HG02798 (cell line): ENCODE results near the gene RGS9.
"Not testable (repeated sequence)": the region's sequence is repeated elsewhere in the genome, so short reads cannot be mapped to it uniquely, and the experiment has no call there.

Experiments used
- ATAC-seq: cut with Tn5 transposase; IDR thresholded peaks from one replicate; pipeline ENCODE4 v1.9.1; 2021; ENCODE audit warnings: mild to moderate bottlenecking; ENCODE audit not compliant: unreplicated experiment, poor library complexity

The RGS9 gene

GRCh38 chr17:65137021-65137939 lies at the start of gene RGS9:
Gene RGS9 (plus strand): TSS chr17:65137370. CDS start chr17:65137541, 171 bp downstream.
- peak; percentile 98 for ATAC-seq

GRCh38 chr17:65088621-65089360 lies 48.4 kb upstream of the RGS9 start:
- no peak for ATAC-seq

GRCh38 chr17:65092262-65092661 lies 44.9 kb upstream of the RGS9 start:
- no peak for ATAC-seq

GRCh38 chr17:65092721-65093356 lies 44.3 kb upstream of the RGS9 start:
- not testable (repeated sequence) for ATAC-seq

- ATAC-seq, result no peak
These were observed 43.2 kb upstream of the RGS9 start for GRCh38 chr17:65093930-65094329.

GRCh38 chr17:65095465-65095864 lies 41.7 kb upstream of the RGS9 start:
- no peak for ATAC-seq

GRCh38 chr17:65096382-65096781 lies 40.8 kb upstream of the RGS9 start:
- not testable (repeated sequence) for ATAC-seq

GRCh38 chr17:65097110-65097509 lies 40.1 kb upstream of the RGS9 start:
- ATAC-seq, result no peak

- ATAC-seq, result no peak
These were observed 37.7 kb upstream of the RGS9 start for GRCh38 chr17:65099475-65099874.

GRCh38 chr17:65099941-65100315 lies 37.2 kb upstream of the RGS9 start:
- peak; percentile 75 for ATAC-seq

- peak; percentile 75 for ATAC-seq
These were observed 36.6 kb upstream of the RGS9 start for GRCh38 chr17:65100316-65101140.

- ATAC-seq, result no peak
These were observed 35.8 kb upstream of the RGS9 start for GRCh38 chr17:65101371-65101770.

GRCh38 chr17:65102235-65102634 lies 34.9 kb upstream of the RGS9 start:
- ATAC-seq, result no peak

GRCh38 chr17:65102788-65103187 lies 34.4 kb upstream of the RGS9 start:
- ATAC-seq, result no peak

- ATAC-seq, result no peak
These were observed 33.7 kb upstream of the RGS9 start for GRCh38 chr17:65103431-65103830.

- ATAC-seq, result no peak
These were observed 33.3 kb upstream of the RGS9 start for GRCh38 chr17:65103896-65104295.

GRCh38 chr17:65104541-65104940 lies 32.6 kb upstream of the RGS9 start:
- no peak for ATAC-seq

- no peak for ATAC-seq
These were observed 32.2 kb upstream of the RGS9 start for GRCh38 chr17:65104973-65105372.

- no peak for ATAC-seq
These were observed 29.0 kb upstream of the RGS9 start for GRCh38 chr17:65108152-65108551.

- ATAC-seq, result no peak
These were observed 27.6 kb upstream of the RGS9 start for GRCh38 chr17:65109543-65109942.
